HG02938 (cell line): ENCODE measurements around the gene DNAJB1.
"Not testable (repeated sequence)": the region's sequence is repeated elsewhere in the genome, so short reads cannot be mapped to it uniquely, and the experiment has no call there.

Experiments
- ATAC-seq: cut with Tn5 transposase; IDR thresholded peaks from one replicate; pipeline ENCODE4 v1.9.1; 2021; ENCODE audit warnings: mild to moderate bottlenecking, moderate library complexity; ENCODE audit not compliant: unreplicated experiment

Gene DNAJB1

GRCh38 chr19:14520543-14520942, 2.3 kb upstream of the DNAJB1 start:
- no peak for ATAC-seq

DNA sequence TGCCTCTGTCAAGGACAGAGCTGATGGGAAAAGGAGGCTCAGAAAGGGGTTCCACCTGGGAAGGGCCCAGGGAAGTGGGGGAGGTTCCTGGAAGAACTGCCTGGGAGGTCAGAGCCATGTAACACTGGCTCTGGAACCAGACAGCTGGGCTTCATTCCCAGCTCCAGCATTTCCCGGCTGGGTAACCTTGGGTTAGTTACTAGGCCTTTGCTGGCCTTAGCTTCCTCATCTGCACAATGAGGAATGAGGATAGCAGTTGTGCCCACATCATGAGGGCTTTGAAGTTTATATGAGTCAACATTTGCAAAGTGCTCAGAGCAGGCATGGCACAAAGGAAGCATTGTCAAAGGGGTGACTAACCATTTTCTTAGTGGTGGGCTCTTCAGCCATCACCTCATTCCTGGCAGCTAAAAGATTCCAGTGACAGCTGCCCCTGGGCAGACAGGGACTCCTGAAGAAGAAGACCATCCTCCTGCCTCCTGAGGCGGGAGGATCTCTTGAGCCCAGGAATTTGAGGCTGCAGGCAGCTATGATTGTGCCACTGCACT, 1.7 kb upstream of the DNAJB1 start:
- ATAC-seq = no peak

GRCh38 chr19:14519245-14519859, 1.2 kb upstream of the DNAJB1 start:
- no peak for ATAC-seq

- ATAC-seq = no peak
Observed at GRCh38 chr19:14517446-14517839, 754 bp downstream of the DNAJB1 start.

- ATAC-seq = no peak
Observed at GRCh38 chr19:14516746-14517438, 1.3 kb downstream of the DNAJB1 start.

DNA sequence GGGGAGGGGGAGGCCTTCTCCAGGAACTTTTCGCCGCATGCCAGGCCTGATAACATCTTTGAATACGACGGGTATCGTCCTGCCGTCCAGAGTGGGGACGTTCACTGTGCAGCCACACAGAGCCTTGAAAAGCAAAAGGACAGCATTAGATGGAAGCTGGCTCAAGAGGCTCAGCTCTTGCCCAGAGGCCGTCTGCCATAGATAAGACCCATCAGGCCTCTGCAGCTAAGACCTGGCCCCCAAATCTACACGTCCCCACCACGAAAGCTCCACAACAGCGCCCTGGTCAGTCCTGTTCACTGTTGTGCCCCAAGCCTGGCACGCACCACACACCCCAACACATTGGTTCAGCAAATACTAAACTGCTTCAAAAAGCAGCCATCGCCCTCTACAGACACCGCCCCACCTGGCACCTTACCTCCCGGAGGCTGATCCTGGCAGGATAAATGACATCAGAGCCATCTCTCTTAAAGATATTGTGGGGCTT, 2.1 kb downstream of the DNAJB1 start:
- ATAC-seq = no peak

DNA sequence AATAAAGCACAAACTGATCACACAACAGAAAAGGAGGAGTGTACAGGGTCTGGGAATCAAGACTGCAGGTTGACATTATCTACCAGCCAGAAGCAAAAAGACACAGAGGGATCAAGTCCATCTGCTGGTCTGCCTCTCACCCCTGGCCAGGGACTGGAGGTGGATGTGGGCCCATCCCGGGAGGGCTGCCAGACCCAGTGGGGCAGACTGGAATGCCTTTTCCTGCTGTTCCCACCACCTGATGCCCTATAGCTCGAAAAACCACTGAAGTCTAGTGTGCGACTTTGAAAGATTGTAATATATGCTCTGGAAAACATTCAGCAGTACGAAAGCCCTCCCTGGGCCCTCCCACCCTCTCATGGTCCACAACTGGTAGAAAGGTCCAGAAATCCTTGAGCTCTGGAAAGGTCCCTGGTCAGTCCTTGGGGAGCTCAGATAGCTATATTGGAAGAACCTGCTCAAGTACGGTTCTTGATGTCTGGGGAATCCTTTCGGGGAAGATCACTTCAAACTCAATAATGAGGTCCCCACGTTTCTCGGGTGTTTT, 2.6 kb downstream of the DNAJB1 start:
- no peak for ATAC-seq

GRCh38 chr19:14514215-14514863, 3.9 kb downstream of the DNAJB1 start:
- ATAC-seq = no peak

DNA sequence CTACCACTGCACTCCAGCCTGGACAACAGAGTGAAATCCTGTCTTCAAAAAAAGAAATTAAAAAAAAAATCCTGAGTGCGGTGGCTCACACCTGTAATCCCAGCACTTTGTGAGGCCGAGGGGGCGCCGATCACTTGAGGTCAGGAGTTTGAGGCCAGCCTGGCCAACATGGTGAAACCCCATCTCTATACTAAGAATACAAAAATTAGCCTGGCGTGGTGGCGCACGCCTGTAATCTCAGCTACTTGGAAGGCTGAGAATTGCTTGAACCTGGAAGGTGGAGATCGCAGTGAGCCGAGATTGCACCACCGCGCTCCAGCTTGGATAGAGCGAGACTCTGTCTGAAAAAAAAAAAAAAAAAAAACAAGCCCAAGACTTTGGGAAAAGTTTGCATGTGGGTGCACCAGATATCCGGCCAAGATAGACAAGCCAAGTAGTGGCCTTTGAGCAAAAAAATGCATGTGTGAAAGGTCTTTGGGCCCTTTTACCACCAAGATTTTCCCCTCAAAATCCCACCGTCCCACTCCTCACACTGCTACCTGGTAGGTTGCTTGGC, 5.7 kb downstream of the DNAJB1 start:
- no peak for ATAC-seq

DNA sequence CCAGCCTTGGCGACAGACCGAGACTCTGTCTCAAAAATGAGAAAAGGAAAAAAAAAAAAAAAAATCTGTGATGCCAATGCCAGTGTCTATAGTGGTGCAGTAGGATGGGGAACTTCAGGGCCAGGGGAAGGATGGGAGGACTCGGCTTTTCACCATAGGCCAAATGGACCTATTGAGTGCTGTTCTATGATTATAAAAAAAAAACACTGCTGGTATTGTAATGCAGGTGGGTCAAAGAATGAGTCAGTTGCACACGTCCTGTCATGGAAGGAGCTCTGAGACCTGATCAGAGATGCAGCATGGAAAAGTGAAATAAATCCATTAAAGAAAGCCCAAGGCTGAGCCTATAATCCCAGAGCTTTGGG, 7.0 kb downstream of the DNAJB1 start:
- no peak for ATAC-seq

DNA sequence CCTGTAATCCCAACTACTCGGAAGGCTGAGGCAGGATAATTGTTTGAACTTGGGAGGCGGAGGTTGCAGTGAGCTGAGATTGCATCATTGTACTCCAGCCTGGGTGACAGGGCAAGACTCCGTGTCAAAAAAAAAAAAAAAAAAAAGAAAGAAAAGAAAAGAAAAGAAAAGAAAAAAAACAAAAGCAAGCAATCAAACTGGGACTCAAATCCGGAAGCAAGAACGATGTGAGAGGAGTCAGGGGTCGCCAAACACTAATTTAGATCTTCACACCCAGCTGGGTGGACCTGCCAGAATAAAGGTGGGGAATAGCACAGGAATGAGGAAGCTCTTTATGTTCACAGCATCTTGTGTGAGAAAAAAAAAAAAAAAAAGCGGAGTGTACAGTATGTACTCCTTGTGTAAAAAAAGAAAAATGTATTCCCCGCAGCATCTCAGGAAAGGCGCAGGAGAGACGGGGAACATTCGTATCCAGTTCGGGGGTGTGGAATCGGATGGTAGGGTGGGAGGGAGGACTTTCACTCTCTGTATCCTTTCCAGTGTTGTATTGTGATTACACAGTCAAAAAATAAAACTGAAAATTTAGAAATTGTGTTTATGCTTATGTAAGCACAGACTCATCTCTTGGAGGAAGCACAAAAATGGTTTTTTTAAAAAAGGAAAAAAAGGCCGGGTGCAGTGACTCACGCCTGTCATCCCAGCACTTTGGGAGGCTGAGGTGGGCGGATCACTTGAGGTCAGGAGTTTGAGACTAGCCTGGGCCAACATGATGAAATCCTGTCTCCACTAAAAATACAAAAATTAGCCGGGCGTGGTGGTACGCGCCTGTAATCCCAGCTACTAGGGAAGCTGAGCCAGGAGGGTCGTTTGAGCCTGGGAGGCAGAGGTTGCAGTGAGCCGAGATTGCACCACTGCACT, 7.6 kb downstream of the DNAJB1 start:
- no peak for ATAC-seq

DNA sequence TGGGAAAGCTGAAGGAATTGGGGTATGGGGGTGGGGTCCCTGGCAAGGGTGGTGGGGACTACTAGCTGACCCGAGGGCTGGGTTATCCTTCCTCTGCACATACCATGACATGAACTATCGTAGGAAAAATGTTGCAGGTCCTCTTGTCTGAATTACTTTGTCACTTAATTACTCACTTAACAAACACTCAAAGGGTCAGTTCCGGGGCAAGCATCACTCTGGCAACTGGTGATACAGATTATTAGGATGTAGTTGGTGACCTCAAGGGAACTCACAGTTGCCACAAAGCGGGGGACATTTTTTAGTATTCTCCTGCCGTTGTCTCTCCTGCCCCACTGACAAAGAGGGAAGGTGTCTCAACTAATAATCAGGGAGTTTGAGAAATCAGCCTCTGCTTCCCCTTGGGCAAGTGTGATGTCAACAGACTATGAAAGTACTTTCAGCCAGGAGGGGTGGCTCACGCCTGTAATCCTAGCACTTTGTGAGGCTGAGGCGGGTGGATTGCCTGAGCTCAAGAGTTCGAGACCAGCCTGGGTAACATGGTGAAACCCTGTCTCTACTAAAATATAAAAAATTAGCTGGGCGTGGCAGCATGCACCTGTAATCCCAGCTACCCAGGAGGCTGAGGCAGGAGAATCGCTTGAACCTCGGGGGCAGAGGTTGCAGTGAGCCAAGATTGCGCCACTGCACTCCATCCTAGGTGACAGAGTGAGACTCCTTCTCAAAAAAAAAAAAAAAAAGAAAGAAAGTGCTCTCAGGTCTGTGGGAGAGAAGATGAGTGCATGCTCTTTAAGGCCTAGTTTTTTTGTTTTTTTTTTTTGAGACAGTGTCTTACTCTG, 10.3 kb downstream of the DNAJB1 start:
- ATAC-seq = no peak

DNA sequence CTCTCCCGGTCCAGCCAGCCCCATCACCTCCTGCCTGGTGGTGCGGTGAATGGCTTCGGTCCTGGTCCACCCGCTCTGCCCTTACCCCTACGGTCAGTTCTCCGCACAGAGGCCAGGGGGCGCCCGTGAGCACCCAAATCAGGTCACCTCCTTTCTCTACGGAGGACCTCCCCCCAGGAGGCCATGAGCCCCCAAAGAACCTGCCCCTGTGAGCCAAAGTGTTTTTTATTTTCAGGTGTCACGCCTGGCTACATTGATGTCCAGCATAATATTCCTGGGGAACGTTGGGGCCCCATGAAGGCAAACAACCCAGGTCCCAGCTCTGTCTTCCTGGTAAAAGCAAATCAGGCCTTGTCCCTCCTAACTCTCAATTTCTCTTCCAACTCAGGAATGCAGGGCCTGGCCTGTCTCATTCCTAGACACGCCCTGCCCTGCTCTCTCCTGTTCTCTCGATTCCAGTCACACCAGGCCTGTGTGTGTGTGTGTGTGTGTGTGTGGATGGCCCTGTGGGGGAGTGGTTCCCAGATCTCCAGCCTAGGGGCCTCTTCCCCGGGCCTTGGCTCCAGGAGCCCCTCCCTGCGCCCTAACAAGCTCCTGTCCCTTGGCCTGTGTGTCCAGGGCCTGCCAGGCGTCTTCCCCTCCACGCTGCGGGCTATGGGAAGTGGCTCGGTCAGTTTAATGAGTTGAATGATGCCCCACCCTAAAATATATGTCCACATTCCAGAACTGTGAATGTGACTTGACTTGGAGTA, 12.5 kb downstream of the DNAJB1 start:
- no peak for ATAC-seq

GRCh38 chr19:14504575-14504974, 13.6 kb downstream of the DNAJB1 start:
- ATAC-seq = not testable (repeated sequence)

DNA sequence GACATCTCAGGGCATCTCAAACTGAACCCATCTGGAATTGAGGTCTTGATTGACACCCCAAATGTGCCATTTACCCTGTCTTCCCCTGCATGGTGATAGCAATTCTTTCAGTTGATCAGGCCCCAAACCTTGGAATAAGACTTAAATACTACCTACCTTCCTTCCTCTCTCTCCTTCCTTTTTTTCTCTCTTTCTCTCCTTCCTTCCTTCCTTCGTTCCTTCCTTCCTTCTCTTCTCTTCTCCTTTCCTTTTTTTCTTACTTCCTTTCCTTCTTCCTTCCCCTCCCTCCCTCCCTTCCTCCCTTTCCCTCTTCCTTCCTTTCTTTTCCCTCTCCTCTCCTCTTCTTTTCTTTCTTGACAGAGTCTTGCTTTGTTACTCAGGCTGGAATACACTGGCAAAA, 14.9 kb downstream of the DNAJB1 start:
- ATAC-seq = no peak

DNA sequence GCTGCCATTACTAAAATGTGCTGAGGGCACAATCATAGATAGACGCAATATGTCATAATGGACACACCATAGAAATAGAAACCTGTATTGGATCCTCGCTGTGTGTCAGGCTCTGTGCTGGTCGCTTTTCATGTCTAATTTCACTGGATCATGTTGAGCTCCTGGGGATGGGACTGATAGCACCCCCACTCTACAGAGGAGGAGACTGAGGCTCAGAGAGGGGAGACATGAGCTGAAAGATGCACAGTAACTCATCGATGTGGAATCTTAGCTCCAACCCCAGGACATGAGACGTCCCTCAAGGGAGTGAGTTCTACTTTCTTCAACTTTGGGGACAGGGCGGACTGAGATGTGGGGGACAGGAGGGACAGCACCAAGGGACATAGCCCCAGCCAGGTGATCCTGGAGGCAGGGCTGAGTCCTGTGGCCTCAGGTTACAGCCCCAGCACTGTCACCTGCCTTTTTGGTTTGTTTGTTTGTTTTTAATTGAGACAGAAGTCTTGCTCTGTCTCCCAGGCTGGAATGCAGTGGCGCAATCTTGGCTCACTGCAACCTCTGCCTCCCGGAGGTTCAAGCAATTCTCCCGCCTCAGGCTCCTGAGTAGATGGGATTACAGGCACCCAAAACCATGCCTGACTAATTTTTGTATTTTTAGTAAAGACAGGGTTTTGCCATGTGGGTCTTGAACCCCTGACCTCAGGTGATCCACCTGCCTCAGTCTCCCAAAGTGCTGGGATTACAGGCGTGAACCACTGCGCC, 15.7 kb downstream of the DNAJB1 start:
- no peak for ATAC-seq

DNA sequence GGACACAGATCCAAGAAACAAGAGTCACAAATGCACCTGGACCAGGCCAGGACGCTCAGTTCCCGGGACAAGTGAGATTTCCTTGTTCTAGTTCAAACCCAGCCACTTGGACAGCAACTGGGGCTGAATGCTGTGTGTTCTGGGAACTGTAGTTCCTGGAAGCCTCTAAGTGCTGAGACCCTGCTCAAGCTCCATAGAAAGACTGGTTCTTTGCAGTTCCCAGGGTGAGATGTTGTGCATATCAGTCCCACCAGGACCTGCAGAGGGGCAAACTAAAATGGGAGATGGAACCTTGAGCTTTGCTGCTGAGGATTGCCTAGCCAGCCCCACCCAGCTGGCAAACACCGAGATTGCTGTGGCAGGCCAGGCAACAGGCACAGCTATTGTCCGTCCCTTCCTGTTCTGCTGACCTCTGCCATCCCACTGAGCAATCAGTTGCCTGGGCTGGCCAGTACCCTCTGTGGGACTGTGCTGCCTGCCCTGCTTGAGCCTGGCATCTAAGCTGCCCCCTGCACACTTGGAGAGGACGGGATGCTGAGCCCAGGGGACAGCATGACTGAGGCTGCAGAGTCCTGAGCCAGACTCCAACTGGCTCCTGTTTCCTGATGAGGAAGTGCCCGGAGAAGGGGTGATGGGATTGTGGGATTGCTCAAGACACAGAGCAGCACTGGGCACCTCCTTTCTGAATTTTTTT, 20.8 kb downstream of the DNAJB1 start:
- no peak for ATAC-seq
